ENCODE data around the gene POU5F1. TPM values are rescaled to one million over a fixed set of nuclear protein-coding genes. Genes with fewer than 3 reads are reported as not detected.
A peak's percentile ranks its signal among the peaks of the same experiment; 100 is the strongest.

POU5F1 gene
- total RNA-seq, 1 experiment from 2014 or later = not detected

DNA sequence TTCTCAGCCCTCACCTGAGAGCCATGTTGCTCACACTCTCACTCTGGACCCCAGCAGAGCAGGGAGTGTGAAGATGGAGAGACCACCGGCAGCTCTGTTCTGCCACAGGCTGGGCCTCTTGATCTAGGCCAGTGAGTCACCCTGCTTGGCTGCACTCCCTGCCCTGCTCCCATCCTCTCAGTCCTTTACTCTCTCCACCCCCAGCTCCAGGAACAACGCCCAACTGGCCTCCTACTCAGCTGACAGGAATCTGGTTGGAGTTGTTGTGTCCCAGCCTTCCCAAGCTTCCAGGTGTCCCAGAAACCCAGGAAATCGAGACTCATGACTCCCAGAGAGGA lies 56.0 kb downstream of the POU5F1 start, which contains the start of gene PSORS1C1:
Gene PSORS1C1 (plus strand): TSS at position 260 of the 338 bp plus-strand sequence. CDS start 14,833 bp downstream, outside the sequence.
- peak within 1 kb of the TSS; percentile 12 for H3K4me3 Mint-ChIP-seq (ENCODE audit: unreplicated experiment)
- Histone ChIP-seq H3K9me3 (no peaks in the 10 kb centered on the region), H3K36me3 (ENCODE audit: control insufficient read depth, insufficient read depth, low read length) (no peaks in the 10 kb centered on the region), H3K4me1 (peaks cover 31% of the 10 kb centered on the region), H3K27me3 (replicated peaks; ENCODE audit: control insufficient read depth, insufficient read depth, low read length) (no peaks in the 10 kb centered on the region), H3K4me3 (ENCODE audit: low read depth, low read length) (no peak within 1 kb of the TSS)
- H3K27ac Mint-ChIP-seq (ENCODE audit: unreplicated experiment) = peak within 1 kb of the TSS; percentile 83
- CTCF ChIA-PET = interaction anchor here (1.0 to 1.4 kb wide), 2 partner anchors 35 to 44 kb away, joined by 4 to 5 read pairs; no protein-coding TSS in a partner anchor
- TF ChIP-seq, protein P1, sequence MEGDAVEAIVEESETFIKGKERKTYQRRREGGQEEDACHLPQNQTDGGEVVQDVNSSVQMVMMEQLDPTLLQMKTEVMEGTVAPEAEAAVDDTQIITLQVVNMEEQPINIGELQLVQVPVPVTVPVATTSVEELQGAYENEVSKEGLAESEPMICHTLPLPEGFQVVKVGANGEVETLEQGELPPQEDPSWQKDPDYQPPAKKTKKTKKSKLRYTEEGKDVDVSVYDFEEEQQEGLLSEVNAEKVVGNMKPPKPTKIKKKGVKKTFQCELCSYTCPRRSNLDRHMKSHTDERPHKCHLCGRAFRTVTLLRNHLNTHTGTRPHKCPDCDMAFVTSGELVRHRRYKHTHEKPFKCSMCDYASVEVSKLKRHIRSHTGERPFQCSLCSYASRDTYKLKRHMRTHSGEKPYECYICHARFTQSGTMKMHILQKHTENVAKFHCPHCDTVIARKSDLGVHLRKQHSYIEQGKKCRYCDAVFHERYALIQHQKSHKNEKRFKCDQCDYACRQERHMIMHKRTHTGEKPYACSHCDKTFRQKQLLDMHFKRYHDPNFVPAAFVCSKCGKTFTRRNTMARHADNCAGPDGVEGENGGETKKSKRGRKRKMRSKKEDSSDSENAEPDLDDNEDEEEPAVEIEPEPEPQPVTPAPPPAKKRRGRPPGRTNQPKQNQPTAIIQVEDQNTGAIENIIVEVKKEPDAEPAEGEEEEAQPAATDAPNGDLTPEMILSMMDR (IDR thresholded peaks at IDR 0.05; ENCODE audit: insufficient read depth in 1 of 2, low read depth in 1 of 2, low read length in 1 of 2, severe bottlenecking in 1 of 2, unreplicated experiment in 1 of 2) = no peak
- H3K9me3 Mint-ChIP-seq (ENCODE audit: unreplicated experiment) = no peaks in the 10 kb centered on the region
- peaks cover 29% of the 10 kb centered on the region for H3K4me1 Mint-ChIP-seq (ENCODE audit: low read depth, unreplicated experiment)
- peaks cover 6% of the 10 kb centered on the region for H3K36me3 Mint-ChIP-seq (ENCODE audit: insufficient read depth, unreplicated experiment)
- H3K27me3 Mint-ChIP-seq (ENCODE audit: insufficient read depth, unreplicated experiment) = peaks cover 2% of the 10 kb centered on the region
- intact Hi-C loops (cut with micrococcal nuclease; ENCODE audit: unreplicated experiment) = no loop called here
- DNase-seq = peak; percentile 34 to 72
- POLR2A ChIA-PET = no interaction called here
- BruUV-seq (replicated peaks) = no TSS peak

Other genes starting within 250 kb of the POU5F1 start
- 6.6 and 9.6 TPM in 2 replicates for gene SFTA2, start 238.5 kb downstream of the POU5F1 start, total RNA-seq (2022)
- gene MUCL3, start 229.7 kb downstream of the POU5F1 start, total RNA-seq (2022) = 0.16 TPM in 1 of 2 replicates, not detected in the other
- not detected in 2 replicates for gene MUC21, start 187.0 kb downstream of the POU5F1 start, total RNA-seq (2022)
- gene MUC22, start 160.2 kb downstream of the POU5F1 start, total RNA-seq (2022) = not detected in 2 replicates
- gene C6orf15, start 58.1 kb downstream of the POU5F1 start, total RNA-seq (2022) = not detected in 2 replicates
- 0.75 and 0.88 TPM in 2 replicates for gene PSORS1C1, start 55.9 kb downstream of the POU5F1 start, total RNA-seq (2022)
- gene CDSN, start 50.2 kb downstream of the POU5F1 start, total RNA-seq (2022) = not detected in 2 replicates
- gene PSORS1C2, start 31.6 kb downstream of the POU5F1 start, total RNA-seq (2022) = not detected in 2 replicates
- 37.7 and 43.2 TPM in 2 replicates for gene CCHCR1, start 12.9 kb downstream of the POU5F1 start, total RNA-seq (2022)
- gene TCF19, start 12.1 kb downstream of the POU5F1 start, total RNA-seq (2022) = 19.3 and 20.3 TPM in 2 replicates
- gene HLA-C, start 101.4 kb upstream of the POU5F1 start, total RNA-seq (2022) = 143 and 149 TPM in 2 replicates
- 40.9 and 41.9 TPM in 2 replicates for gene HLA-B, start 186.5 kb upstream of the POU5F1 start, total RNA-seq (2022)
- gene MICA, start 232.9 kb upstream of the POU5F1 start, total RNA-seq (2022) = 12.6 and 13.1 TPM in 2 replicates

All from Caco-2 (cell line).